NCI-H82 (cell line): Measurements from ENCODE around the gene ABCA4.
A peak's percentile ranks its signal among the peaks of the same experiment; 100 is the strongest.

Experiments
- DNase-seq: peaks from one replicate; lab custom pipeline; 2025; lab: John Stamatoyannopoulos, UW

The ABCA4 gene

DNA sequence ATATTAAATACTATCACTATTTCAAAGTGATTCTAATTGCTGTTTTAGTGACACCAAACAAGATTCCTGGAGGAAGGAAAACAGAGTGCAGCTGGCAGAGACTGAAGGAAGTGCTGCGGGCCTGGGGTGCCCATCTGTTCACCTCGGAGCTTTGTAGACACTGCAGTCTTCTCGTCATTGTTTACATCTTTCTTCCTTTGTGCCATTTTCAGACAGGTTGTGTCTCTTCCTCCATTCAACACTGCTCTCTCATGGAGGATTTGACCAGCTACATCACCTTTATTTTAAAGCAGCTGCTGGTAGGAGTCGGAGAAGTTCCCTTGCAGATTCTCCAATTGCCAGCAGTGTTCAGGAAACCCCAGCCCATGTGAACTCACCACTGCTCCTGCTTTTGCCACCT lies 37.3 kb downstream of the ABCA4 start:
- peak; percentile 72 for DNase-seq

DNA sequence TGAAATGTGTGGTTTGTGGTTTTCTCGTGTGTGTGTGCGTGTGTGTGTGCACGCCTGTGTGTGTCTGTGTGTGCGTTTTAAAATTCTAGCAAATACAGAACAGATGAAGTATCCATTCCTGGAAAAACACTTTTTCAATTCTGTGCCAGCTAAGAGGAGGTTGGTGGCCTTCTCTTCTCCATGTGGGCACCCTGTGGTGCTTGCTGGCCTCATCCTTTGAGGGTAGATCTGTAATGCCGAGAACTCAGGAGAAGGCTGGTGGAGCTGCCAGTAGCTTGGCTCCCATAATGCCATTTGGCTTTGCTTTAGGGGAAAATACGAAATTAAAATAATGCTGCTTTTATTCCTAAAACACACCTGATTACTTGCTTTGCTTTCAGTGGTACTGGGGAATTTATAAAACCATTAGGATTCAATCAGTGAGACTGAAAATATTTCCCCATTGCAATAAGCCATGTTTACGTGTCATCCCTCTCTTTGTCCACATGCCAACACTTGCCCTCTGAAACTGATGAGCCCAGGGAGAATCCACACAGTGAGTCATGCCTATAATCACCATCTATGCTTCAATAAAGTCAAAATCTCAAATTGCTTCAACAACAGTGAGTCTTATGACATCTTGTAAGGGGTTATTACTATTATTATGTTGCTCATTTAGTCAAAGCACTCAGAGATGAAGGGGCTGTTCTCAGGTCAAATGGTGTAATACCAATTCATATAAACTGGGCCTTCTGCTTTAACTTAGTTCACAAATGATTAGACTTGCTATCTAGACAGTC lies 39.2 kb downstream of the ABCA4 start:
- no peak for DNase-seq

GRCh38 chr1:94079989-94080388 lies 41.0 kb downstream of the ABCA4 start:
- DNase-seq = no peak

GRCh38 chr1:94079080-94079940 lies 41.6 kb downstream of the ABCA4 start:
- DNase-seq = no peak

DNA sequence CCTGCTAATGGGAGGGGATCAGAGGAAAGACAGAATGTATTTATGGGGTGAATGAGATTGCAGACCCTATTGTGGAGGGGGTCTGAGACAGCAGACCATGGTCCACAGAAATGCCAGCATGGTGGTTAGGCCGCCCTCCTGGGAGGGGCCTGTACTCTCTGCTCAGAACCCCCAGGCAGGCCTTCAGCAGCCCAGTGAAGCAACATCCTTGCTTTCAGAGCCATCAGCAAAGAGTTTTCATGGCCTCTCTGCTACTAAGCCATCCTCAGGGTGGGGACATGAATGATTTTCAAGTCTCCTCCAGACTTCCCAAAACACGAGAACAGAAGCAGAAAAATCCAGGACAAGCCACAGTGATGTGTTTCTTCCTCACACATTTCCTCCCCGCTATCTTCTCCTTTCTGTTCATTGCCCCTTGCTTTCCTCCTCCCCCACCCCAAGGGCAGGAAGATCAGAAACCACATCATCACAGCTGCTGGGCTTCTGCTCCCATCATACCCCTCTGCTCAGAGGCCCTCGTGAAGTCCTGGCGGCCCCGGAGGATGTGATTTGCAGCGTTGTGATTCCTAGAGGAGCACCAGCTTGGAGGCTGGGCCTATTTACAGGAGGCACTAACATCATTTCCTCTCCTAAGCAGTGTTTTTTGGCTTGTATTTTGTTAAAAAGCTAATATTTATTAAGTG lies 48.0 kb downstream of the ABCA4 start:
- DNase-seq = peak; percentile 7

GRCh38 chr1:94071976-94072375 lies 49.0 kb downstream of the ABCA4 start:
- DNase-seq = no peak

DNA sequence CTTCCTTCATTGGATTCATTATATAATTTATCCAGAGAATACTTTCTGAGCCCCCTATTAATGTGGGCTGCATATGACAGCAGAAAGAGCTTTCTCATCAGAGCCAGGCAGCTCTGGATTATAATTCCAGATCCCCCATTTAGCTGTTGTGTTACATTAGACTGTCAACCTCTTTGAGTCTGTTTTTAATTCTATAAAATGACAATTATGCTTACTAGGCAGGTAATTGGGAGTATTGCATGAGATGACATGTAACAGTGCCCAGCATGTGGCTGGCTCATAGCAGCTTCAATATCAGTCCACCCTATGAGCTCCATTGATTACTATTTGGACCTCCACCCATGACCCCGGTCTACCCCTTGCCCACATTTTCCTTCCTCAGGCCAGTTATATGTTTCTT lies 49.6 kb downstream of the ABCA4 start:
- no peak for DNase-seq

- peak; percentile 70 for DNase-seq
These were observed 50.1 kb downstream of the ABCA4 start for GRCh38 chr1:94070865-94071264.

DNA sequence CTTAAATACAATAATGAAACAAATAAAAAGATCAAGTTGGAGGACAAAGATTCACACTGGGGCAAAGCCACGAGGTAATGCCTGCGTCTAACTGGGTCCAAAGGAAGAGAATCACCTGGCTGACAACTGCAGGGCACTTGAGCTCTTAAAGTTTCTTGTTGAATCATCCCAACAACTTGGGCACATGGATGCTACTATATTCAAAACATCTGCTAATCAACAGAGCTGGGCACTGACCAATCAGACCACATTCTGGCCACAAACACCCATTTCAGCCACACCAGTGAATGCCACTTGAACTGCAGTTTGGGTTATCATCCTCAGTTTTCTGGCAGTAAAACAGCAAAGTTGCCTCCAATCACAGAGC lies 51.0 kb downstream of the ABCA4 start:
- DNase-seq = no peak

DNA sequence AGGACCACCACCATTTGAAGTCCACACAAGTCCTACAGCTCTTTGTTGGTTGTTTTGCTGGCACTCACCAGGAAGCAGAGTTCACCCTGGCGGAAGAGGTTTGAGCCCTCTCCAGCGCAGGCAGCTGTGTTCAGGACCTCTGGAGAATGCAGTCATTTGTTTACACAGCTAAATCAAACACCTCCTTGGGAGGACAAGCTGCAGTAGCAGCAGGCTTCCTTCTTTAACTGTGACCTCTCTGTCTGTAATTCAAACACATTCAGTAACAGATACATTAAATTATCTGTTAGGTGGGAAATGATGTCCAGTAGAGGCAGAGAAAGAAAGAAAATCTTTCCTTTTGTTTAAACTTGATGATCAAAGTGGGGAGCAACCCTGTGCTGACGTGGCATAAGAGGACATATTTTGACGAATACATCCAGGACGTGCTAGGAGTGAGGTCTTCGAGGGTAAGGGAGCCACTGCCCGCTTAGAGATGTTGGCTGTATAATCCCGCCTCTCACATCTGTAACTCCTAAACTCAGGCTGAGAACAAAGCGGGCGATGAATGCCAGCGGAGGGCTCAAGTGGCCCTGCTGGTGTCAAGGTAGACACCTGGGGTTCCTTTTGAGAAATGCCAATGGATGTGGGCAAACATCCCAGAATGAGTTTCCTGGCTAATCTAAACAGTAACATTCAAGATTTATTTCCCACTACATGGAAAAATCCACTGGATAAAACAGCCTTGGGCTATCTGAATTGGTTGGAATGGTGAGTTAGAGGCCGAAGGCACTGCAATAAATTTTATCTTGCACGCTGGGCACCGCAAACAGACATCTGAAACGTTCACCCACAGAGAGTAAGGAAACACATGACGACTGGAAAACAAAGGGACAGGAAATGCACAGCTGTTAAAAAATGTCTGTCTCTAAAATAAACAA lies 51.7 kb downstream of the ABCA4 start:
- no peak for DNase-seq

- DNase-seq = no peak
These were observed 52.6 kb downstream of the ABCA4 start for GRCh38 chr1:94068096-94068998.

GRCh38 chr1:94067196-94067595 lies 53.8 kb downstream of the ABCA4 start:
- no peak for DNase-seq

DNA sequence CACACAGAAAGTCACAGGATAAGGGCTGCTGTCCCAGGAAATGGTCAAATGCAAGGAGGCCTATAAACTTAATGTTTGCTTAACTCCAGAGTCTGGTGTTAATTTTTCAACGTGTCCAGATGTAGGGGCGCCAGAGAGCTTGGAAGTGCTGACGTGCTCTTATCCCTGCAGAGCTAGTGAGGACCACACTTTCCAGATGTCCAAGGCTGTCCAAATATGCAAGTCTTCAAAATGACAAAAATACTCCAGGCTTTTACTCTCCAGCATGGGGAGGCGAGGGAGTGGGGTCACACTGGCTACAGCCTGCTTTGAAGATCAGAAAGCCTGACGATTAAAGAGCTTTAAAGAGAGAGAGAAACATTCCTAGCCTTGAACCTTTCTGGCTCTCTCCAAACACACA lies 57.6 kb downstream of the ABCA4 start:
- peak; percentile 64 for DNase-seq

DNA sequence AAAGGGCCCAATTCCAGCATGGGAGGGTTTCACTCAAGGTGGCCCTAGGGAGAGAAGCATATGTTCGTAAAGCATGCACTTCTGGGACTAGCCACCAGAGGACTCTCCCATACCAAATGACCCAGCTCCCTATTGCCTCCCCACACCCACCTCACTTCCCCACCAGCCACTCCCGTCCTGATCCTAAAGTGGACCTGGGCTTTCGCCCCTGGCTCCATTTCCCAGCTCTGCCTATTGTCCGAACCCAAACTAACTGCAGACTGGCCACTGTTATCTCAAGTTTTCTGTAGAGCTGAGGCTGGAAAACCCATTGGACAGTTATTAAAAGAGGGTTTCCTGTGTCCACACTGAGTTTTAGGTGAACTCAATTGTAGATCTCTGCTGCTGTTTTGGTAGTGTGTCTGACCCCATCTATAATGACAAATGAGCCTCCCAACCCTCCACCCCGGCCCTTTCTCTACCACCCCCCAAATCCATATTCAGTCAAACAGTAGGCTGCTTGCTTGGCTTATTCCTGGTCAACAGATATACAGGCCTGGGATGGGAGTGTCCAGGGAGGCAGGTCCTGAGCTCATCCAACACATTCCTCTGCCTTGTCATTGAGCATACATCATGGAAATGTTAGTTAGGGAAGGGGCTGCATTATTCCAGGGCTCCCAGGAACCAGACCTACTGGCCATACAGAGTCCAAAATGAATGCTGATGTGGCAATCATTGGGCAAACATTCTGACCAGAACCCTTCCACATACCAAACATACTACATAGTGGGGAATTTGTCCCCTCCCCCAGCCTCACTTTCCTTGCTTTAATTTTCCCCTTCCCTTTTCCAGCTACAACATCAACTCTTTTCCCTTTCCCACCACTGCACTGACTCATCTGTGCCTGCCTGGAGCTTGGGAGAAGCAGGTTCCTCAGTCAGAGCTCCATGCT lies 59.2 kb downstream of the ABCA4 start:
- peak; percentile 88 for DNase-seq

DNA sequence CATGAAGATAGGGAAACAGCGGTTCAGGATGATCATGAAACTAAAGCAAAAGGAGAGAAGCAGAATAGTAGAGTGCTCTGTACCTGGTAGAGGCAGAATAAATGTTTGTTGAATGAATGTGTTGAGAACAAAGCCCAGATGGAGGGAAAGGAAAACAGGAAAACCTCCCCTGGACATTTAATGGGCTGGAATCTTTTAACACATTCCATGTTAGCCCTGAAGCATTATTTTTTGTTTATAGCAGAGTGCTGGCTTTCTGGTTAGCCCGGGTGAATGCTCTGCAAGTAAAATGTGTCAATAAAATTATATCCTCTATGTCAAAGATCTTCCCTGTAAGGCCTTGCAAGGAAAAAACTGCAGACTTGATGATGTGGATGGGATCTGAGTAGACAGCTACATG lies 60.2 kb downstream of the ABCA4 start:
- no peak for DNase-seq

DNA sequence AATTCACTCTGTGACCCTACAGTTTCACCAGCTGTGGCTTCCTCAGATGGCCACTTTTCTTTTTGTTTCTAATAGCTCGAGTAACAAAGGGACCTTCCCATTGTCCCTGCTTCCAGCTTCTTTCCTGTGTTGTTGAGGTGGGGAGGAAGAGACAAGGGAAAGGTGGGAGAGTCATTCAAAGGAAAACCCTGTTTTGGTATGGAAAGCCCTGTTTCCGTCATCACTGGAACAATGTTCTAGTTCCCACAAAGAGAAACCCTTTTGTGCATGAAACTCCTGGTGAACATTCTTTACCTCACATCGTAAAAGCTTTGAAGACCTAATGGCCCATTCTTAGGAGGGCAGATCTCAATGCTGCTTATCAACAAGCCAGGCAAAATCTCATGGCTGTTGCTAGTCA lies 62.2 kb downstream of the ABCA4 start:
- no peak for DNase-seq

DNA sequence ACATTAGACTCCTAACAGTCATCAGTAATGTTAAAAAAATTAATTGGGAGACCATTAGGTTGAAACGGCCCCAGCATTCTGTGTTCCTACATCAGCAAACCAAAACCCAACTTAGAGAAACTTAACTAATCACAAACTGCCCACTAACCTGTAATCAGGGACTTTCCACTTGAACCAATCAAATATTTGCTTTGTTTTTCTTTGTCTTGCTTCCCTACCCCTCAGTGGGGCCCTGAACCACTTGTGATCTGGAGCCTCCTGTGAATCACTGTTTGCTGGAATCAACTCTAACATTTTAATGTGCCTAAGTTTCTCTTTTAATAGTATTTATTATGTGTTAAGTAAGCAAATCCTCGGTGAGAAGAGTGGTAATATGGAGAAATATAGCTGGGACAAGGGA lies 64.0 kb downstream of the ABCA4 start:
- no peak for DNase-seq

DNA sequence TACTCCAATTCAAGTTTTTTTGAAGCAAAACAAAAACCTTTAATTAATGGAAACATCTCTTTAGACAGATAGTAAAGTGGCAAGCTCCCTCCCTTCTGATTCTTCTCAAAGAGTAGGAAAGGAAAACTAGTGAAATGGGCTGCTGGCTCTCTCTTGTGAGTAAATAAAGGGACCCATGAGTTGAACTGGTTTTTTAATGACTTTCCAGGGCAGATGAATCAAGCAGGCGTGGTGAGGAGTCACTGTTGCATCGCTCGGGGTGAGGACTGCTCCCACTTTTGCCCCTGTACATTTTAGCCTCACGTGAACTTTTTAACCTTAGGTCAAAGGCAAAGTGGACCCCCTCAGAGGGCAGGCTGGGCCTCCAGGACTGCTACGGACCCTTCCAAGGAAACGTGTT lies 64.8 kb downstream of the ABCA4 start:
- no peak for DNase-seq

DNA sequence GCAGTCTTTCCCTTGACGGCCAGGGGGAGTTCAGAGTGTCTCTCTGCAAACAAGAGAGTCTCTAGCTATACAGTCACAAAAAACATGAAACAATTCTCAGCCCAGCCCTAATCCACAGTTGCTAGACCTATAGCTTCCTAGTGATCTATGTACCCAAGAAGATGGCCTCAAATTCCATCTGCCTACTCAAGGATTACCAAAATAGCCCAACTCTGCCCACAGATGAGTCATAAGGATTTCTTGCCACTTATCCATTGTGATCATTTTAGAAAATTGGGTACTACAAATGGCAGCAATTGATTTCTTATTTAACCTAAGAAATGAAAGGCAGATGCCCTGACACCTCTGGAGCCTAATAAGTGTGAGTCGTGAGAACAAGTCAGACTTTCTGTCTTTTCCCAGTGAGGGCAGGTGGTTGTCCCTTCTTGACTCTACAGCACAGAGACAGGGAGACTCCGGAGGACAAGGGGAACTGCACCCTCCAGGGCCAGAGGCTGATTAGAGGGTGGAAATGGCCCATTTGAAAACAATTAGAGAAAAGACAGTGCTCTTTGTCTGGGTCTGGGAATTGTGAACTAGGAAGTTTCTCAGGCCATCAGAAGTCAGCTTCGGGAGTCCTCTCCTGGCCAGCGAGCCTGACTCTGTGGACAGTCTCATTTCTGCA lies 65.4 kb downstream of the ABCA4 start:
- no peak for DNase-seq
